Caco-2 (cell line): ENCODE results near the gene FZD10. TPM values are rescaled to one million over a fixed set of nuclear protein-coding genes. Genes with fewer than 3 reads are reported as not detected.

Experiments used
- BruUV-seq: library from RNA; stranded (reverse); fragments of 400-500 nt; replicated peaks from 2 replicates; lab custom pipeline; 2021; lab: Mats Ljungman, UMichigan
- CTCF ChIA-PET: fragments of 300-600 bp; sonication (Branson Sonifier 250); formaldehyde crosslinking; loops from one replicate; lab custom pipeline; 2022; ENCODE audit warnings: antibody characterized with exemption; lab: Charles Lee
- POLR2A ChIA-PET: fragments of 300-600 bp; sonication (Branson Sonifier 250); formaldehyde crosslinking; loops from one replicate; lab custom pipeline; 2022; ENCODE audit warnings: antibody characterized with exemption; lab: Charles Lee
- DNase-seq, 2 experiments: peaks; one replicate each; pipeline versions ENCODE4 v3.0.0 to v3.0.0-alpha.2; 2020 to 2022
- H3K27me3 ChIP-seq: replicated peaks from 2 replicates; pipeline ENCODE4 v1.6.0; 2011; ENCODE audit warnings: low read length; ENCODE audit not compliant: control insufficient read depth, insufficient read depth
- H3K36me3 ChIP-seq: 2 replicates; pipeline ENCODE4 v1.5.1; 2011; ENCODE audit warnings: low read length; ENCODE audit not compliant: control insufficient read depth, insufficient read depth
- H3K4me1 ChIP-seq: fragments of 250-450 bp; sonication (Bioruptor Pico); 2 replicates; pipeline ENCODE4 v1.5.1; 2020; ENCODE audit warnings: mild to moderate bottlenecking
- H3K4me3 ChIP-seq: 2 replicates; pipeline ENCODE4 v1.5.1; 2011; ENCODE audit warnings: low read depth, mild to moderate bottlenecking, control low read depth, low read length
- H3K9me3 ChIP-seq: fragments of 250-450 bp; sonication (Bioruptor Pico); 2 replicates; pipeline ENCODE4 v1.5.1; 2020; ENCODE audit warnings: mild to moderate bottlenecking, moderate library complexity
- H3K27ac Mint-ChIP-seq: one replicate; pipeline ENCODE4 v1.8.0; 2022; ENCODE audit warnings: mixed read lengths; ENCODE audit not compliant: unreplicated experiment
- H3K27me3 Mint-ChIP-seq: one replicate; pipeline ENCODE4 v1.8.0; 2022; ENCODE audit warnings: mixed read lengths; ENCODE audit not compliant: insufficient read depth, unreplicated experiment
- H3K36me3 Mint-ChIP-seq: one replicate; pipeline ENCODE4 v1.8.0; 2022; ENCODE audit warnings: mild to moderate bottlenecking, mixed read lengths; ENCODE audit not compliant: insufficient read depth, unreplicated experiment
- H3K4me1 Mint-ChIP-seq: one replicate; pipeline ENCODE4 v1.8.0; 2022; ENCODE audit warnings: low read depth, mixed read lengths; ENCODE audit not compliant: unreplicated experiment
- H3K4me3 Mint-ChIP-seq: one replicate; pipeline ENCODE4 v1.8.0; 2022; ENCODE audit warnings: mild to moderate bottlenecking, moderate library complexity, mixed read lengths; ENCODE audit not compliant: unreplicated experiment
- H3K9me3 Mint-ChIP-seq: one replicate; pipeline ENCODE4 v1.8.0; 2022; ENCODE audit warnings: mixed read lengths; ENCODE audit not compliant: unreplicated experiment
- CTCF ChIP-seq, 2 experiments: fragments of 200-600 bp in 1 of 2; IDR thresholded peaks; 1 replicate in 1 of 2; 2 replicates in 1 of 2; pipeline versions ENCODE4 v1.5.1 to v1.8.0; 2011 to 2022; ENCODE audit warnings: antibody characterized with exemption in 1 of 2, control low read depth in 1 of 2, inconsistent platforms in 1 of 2, low read depth in 1 of 2, low read length in 1 of 2, mild to moderate bottlenecking in 1 of 2, moderate library complexity in 1 of 2; ENCODE audit not compliant: insufficient read depth in 1 of 2, severe bottlenecking in 1 of 2, unreplicated experiment in 1 of 2
- intact Hi-C: fragments of 100-400 bp; cut with micrococcal nuclease; formaldehyde crosslinking; loops from one replicate; pipeline ENCODE4 v1.10.0; 2022; ENCODE audit not compliant: unreplicated experiment
- total RNA-seq: library from RNA; stranded (reverse); gene quantifications from 2 replicates; pipeline ENCODE4 v1.2.3, GENCODE V29; 2022

FZD10 gene
- total RNA-seq, 1 experiment from 2014 or later = 0.09 TPM

- H3K27me3 Mint-ChIP-seq = no peaks in the 10 kb centered on the region
- POLR2A ChIA-PET = no interaction called here
Measured at GRCh38 chr12:130127912-130128789, 34.1 kb upstream of the FZD10 start.

GRCh38 chr12:130128790-130129735, 33.2 kb upstream of the FZD10 start:
- no peaks in the 10 kb centered on the region for H3K4me1 ChIP-seq
- CTCF ChIA-PET = no interaction called here
- no peak for TF ChIP-seq CTCF (IDR thresholded peaks at IDR 0.05; ENCODE audit: insufficient read depth in 1 of 2, low read depth in 1 of 2, low read length in 1 of 2, severe bottlenecking in 1 of 2, unreplicated experiment in 1 of 2)
- Mint-ChIP-seq H3K9me3 (no peaks in the 10 kb centered on the region), H3K27me3 (no peaks in the 10 kb centered on the region), H3K27ac (no peak overlapping the region), H3K36me3 (no peaks in the 10 kb centered on the region), H3K4me3 (no peak overlapping the region), H3K4me1 (no peaks in the 10 kb centered on the region)
- H3K36me3 ChIP-seq = no peaks in the 10 kb centered on the region
- BruUV-seq = no TSS peak
- no peak for DNase-seq
- H3K9me3 ChIP-seq = no peaks in the 10 kb centered on the region
- H3K4me3 ChIP-seq = no peak overlapping the region
- no peaks in the 10 kb centered on the region for H3K27me3 ChIP-seq
- intact Hi-C loops = no loop called here
- POLR2A ChIA-PET = no interaction called here

More at GRCh38 chr12:130127912-130128789, 34.1 kb upstream of the FZD10 start:
- Mint-ChIP-seq H3K4me1 (no peaks in the 10 kb centered on the region), H3K9me3 (no peaks in the 10 kb centered on the region), H3K27ac (no peak overlapping the region), H3K4me3 (no peak overlapping the region), H3K36me3 (no peaks in the 10 kb centered on the region)
- CTCF ChIA-PET = no interaction called here
- BruUV-seq = no TSS peak
- no peak for DNase-seq
- H3K27me3 ChIP-seq = no peaks in the 10 kb centered on the region
- intact Hi-C loops = no loop called here
- H3K4me3 ChIP-seq = no peak overlapping the region
- no peaks in the 10 kb centered on the region for H3K9me3 ChIP-seq
- no peaks in the 10 kb centered on the region for H3K4me1 ChIP-seq
- TF ChIP-seq CTCF (IDR thresholded peaks at IDR 0.05; ENCODE audit: insufficient read depth in 1 of 2, low read depth in 1 of 2, low read length in 1 of 2, severe bottlenecking in 1 of 2, unreplicated experiment in 1 of 2) = no peak
- H3K36me3 ChIP-seq = no peaks in the 10 kb centered on the region

GRCh38 chr12:130130346-130130745, 31.9 kb upstream of the FZD10 start:
- POLR2A ChIA-PET = no interaction called here
- Histone ChIP-seq H3K27me3 (no peaks in the 10 kb centered on the region), H3K4me1 (no peaks in the 10 kb centered on the region), H3K9me3 (no peaks in the 10 kb centered on the region), H3K4me3 (no peak overlapping the region), H3K36me3 (no peaks in the 10 kb centered on the region)
- intact Hi-C loops = no loop called here
- no peak overlapping the region for H3K4me3 Mint-ChIP-seq
- H3K36me3 Mint-ChIP-seq = no peaks in the 10 kb centered on the region
- no peak for TF ChIP-seq CTCF (IDR thresholded peaks at IDR 0.05; ENCODE audit: insufficient read depth in 1 of 2, low read depth in 1 of 2, low read length in 1 of 2, severe bottlenecking in 1 of 2, unreplicated experiment in 1 of 2)
- no peaks in the 10 kb centered on the region for H3K27me3 Mint-ChIP-seq
- CTCF ChIA-PET = no interaction called here
- H3K9me3 Mint-ChIP-seq = peaks cover 6% of the 10 kb centered on the region
- DNase-seq = no peak
- no TSS peak for BruUV-seq
- H3K27ac Mint-ChIP-seq = no peak overlapping the region
- H3K4me1 Mint-ChIP-seq = no peaks in the 10 kb centered on the region
